Liver (tissue), 3 donors: ENCODE measurements around the gene TMEM218.

Experiments
- RAD21 ChIP-seq, 2 donors: IDR thresholded peaks; 2 replicates each; pipeline ENCODE4 v1.6.1; 2016; ENCODE audit warnings: antibody characterized with exemption in 2 of 2, mild to moderate bottlenecking in 2 of 2
- TF ChIP-seq, protein P1 (sequence below): fragments of 150-350 bp; IDR thresholded peaks from 2 replicates; pipeline ENCODE4 v1.5.1; 2017; ENCODE audit warnings: improper control_type of control experiment, low read depth, low read length; ENCODE audit not compliant: missing input control
- donor health status: healthy.
- donor health status: healthy.

DNA sequence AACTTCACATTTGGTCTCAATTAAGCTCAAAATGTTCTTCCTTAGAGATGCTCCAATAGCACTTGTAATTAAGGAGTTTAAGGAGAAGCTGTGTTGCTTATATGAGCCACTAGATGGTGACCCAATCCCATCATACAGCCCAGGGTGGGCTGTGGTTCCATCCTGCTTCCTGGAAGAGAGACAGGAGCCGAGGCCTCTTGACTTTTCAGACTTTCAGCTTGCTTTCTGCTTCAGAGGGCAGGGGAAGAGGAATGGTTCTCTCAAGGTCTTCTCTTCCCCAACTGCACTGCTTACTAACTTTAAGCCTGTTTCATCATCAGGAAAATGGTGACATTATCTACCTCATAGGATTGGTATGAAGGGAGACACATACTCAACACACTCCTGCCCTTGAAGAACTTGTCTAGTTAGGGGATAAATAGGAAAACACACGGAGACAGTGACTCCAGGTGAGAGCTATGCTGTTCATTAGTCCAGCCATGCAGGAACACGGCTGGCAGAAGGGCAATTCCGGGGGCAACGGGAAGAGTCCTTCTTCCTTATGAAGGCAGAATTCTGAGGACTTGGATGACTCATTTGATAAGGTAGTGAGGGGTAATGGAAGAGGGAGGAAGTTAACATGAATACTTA is 20.1 kb downstream of the TMEM218 start:
- TF ChIP-seq RAD21 (IDR thresholded peaks at IDR 0.05), result peak; percentile 95 to 96
- TF ChIP-seq, protein P1, sequence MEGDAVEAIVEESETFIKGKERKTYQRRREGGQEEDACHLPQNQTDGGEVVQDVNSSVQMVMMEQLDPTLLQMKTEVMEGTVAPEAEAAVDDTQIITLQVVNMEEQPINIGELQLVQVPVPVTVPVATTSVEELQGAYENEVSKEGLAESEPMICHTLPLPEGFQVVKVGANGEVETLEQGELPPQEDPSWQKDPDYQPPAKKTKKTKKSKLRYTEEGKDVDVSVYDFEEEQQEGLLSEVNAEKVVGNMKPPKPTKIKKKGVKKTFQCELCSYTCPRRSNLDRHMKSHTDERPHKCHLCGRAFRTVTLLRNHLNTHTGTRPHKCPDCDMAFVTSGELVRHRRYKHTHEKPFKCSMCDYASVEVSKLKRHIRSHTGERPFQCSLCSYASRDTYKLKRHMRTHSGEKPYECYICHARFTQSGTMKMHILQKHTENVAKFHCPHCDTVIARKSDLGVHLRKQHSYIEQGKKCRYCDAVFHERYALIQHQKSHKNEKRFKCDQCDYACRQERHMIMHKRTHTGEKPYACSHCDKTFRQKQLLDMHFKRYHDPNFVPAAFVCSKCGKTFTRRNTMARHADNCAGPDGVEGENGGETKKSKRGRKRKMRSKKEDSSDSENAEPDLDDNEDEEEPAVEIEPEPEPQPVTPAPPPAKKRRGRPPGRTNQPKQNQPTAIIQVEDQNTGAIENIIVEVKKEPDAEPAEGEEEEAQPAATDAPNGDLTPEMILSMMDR, result peak; percentile 68
